Measurements from ENCODE around the gene CLCA1.

GRCh38 chr1:86466109-86466844 lies 2.5 kb upstream of the CLCA1 start:
- TF ChIP-seq, protein P1, sequence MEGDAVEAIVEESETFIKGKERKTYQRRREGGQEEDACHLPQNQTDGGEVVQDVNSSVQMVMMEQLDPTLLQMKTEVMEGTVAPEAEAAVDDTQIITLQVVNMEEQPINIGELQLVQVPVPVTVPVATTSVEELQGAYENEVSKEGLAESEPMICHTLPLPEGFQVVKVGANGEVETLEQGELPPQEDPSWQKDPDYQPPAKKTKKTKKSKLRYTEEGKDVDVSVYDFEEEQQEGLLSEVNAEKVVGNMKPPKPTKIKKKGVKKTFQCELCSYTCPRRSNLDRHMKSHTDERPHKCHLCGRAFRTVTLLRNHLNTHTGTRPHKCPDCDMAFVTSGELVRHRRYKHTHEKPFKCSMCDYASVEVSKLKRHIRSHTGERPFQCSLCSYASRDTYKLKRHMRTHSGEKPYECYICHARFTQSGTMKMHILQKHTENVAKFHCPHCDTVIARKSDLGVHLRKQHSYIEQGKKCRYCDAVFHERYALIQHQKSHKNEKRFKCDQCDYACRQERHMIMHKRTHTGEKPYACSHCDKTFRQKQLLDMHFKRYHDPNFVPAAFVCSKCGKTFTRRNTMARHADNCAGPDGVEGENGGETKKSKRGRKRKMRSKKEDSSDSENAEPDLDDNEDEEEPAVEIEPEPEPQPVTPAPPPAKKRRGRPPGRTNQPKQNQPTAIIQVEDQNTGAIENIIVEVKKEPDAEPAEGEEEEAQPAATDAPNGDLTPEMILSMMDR (IDR thresholded peaks at IDR 0.05): no peak
- no peak for TF ChIP-seq POLR2A (IDR thresholded peaks at IDR 0.05)
